GM12872 (cell line): ENCODE measurements around the gene SYCP2.

Experiments used
- TF ChIP-seq, protein P1 (sequence below): IDR thresholded peaks from 3 replicates; pipeline ENCODE4 v1.5.1; 2011; ENCODE audit warnings: low read depth, mild to moderate bottlenecking, low read length, moderate library complexity; ENCODE audit not compliant: insufficient read depth

Gene SYCP2

DNA sequence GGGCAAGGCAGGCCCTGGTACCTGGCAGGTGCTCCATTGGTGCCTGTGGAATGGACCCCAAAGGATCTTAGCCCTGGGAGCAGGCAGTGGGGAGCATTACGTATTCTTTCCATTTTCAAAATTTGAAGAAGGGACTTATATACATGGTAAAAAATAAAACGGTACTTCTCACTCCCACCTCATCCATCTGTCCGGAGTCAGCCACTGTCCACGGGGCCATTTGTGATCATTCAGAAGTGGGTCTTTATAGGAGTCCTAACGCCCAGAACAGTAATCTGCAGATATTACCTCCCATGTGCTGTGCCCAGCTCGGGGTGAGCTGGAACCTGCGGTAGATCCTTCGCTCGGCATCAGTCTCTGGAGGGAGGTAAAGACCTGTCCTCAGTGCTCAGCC is 110.4 kb downstream of the SYCP2 start:
- TF ChIP-seq, protein P1, sequence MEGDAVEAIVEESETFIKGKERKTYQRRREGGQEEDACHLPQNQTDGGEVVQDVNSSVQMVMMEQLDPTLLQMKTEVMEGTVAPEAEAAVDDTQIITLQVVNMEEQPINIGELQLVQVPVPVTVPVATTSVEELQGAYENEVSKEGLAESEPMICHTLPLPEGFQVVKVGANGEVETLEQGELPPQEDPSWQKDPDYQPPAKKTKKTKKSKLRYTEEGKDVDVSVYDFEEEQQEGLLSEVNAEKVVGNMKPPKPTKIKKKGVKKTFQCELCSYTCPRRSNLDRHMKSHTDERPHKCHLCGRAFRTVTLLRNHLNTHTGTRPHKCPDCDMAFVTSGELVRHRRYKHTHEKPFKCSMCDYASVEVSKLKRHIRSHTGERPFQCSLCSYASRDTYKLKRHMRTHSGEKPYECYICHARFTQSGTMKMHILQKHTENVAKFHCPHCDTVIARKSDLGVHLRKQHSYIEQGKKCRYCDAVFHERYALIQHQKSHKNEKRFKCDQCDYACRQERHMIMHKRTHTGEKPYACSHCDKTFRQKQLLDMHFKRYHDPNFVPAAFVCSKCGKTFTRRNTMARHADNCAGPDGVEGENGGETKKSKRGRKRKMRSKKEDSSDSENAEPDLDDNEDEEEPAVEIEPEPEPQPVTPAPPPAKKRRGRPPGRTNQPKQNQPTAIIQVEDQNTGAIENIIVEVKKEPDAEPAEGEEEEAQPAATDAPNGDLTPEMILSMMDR, result no peak

DNA sequence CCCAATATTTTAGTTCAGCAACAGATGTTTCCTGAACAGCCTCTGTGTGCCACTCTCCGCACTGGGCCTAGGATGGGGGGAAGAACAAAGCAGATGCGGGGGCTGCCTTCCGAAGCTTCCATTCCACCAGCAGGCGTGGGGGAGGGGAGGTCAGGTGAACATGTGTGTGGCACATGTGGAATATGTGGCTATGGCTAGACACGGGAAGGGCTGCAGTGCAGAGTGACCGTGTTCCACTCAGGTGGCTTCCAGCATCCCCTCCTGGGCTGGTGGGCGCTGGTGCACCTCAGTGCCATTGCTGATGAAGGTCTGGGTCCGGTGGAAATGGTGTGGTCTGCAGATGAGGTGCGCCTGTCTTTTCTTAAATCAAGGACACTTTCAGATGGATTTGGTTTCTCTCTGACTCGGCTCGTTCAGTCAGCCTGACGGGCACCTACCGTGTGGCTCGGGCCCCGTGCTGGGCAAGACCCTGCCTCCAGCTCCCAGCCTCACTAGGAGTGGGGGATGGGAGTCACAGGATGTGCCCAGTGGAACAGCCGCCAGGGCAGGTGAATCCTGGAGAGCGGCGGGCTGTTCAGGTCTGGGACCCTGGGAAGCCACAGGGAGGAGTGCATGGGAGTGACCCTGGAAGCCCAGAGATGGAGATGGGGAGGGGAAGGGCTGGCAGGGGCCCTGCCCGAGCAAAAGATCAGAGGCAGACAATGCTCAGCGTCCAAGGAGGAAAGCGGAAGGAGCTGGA is 111.0 kb downstream of the SYCP2 start:
- TF ChIP-seq, protein P1, result no peak

DNA sequence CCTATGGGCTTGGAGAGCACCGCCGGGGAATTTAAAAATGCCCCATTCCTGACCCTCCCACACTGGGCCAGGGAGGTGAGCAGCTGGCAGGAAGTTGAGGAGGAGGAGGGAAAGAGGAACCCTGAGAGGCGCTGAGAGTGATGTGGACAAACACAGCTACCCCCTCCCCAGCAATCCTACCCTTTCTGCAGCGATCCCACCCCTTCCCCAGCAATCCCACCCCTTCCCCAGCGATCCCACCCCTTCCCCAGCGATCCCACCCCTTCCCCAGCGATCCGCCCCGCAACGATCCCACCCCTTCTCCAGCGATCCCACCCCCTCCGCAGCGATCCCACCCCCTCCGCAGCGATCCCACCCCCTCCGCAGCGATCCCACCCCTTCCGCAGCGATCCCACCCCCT is 111.6 kb downstream of the SYCP2 start:
- TF ChIP-seq, protein P1, result no peak

DNA sequence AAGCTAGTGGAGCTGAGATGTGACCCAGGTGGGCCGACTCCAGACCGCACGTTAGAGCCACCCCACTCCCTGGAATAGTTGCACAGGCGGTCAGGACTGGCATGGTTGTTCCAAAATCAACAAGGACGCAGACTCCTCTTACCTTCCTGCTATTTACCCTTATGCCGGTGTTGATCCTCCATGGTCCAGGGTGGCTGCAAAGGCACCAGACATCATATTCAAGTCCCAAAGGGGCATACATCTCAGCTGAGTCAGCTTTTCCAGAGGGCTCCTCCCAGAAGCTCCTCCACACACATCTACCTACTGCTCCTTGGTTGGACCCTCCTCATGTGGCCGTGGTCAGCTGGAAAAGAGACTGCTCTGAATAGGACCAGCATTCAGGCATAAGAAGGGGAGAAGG is 112.2 kb downstream of the SYCP2 start:
- TF ChIP-seq, protein P1, result no peak

DNA sequence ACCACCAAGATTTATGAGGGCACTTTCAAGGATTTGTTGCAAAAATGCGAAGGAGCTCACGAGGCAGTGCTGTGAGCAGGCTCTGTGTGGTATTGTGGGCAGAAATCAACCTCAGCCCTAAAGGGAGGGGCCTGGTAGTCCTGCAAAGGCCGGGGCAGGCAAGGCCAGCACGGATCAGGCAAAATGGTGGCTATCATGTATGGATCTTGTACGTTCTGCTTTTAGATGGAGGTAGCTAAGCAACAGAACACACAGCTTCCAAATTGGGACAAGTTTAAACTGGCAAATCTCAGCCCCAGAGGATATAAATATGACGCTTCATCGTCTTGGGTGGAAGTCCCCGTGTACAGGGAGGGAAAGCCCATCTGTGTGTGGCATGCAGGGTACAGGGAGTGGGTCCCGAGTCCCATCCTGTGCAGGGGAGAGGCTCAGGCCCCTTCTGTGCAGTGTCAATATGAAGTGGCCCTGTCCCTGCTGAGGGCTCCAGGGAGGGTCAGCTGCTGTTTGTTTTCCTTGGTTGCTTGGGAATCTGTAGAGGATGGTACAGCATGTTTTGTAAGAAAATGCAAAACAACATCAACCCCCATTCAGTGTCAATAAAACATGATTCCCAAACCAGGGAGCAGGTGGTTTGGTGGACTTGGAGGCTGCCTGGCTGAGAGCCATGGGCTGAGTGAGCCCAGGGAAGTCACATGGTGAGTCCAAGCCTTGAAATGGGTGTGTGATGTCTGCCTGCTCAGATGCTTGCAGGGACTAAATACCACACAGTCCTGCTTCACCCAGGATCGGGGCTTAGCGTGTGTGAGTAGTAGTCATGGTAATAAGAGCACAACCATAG is 113.0 kb downstream of the SYCP2 start:
- TF ChIP-seq, protein P1, result no peak

DNA sequence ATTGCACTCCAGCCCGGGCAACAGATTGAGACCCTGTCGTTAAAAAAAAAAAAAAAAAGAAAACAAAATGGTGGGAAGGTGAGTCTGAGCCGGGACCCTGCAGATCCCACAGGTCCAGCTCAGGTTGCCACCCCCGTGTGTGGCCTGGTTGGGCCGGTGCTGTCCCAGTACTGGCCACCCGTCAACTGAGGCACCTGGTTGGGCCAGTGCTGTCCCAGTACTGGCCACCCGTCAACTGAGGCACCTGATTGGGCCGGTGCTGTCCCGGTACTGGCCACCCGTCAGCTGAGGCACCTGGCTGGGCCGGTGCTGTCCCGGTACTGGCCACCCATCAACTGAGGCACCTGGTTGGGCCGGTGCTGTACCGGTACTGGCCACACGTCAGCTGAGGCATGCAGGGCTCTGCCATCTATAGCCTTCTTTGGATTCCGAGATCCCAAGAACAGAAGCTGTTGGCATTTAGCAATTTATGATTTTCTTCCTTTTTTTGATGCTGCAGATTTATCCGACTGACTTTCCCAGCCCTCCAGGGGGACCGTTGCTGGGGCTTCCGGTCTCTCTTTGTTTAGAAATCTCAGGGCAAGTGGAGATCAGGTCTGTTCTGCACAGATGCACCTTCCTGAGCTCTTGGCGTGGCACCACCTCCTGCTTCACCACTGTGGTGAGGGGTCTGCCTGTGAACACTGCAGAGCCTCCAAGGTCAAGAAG is 113.8 kb downstream of the SYCP2 start:
- TF ChIP-seq, protein P1, result no peak

DNA sequence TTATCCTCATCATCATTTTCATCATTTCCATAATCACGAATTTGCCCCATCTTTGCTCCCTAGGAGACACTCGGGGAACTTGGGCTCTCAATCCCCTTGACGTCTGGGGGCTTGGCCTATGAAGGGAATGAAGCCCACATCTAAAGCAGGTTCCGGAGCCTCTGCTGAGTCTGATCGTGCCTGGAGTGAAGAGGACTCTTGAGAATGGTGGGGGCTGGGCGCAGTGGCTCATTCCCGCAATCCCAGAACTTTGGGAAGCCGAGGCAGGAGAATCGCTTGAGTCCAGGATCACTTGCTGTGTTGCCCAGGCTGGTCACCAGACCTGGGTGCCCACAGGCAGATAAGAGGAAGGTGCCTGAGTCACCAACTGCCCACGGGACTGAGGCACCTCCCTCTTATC is 114.5 kb downstream of the SYCP2 start:
- TF ChIP-seq, protein P1, result no peak
